H4 (cell line): ENCODE measurements around the gene SEPTIN6. TPM values are rescaled to one million over a fixed set of nuclear protein-coding genes. Genes with fewer than 3 reads are reported as not detected.

Source experiments
- DNase-seq: peaks from one replicate; pipeline ENCODE4 v3.0.0-alpha.2; 2015; ENCODE audit warnings: low spot score
- total RNA-seq: library from RNA; depleted of rRNA; stranded (reverse); fragments of >200 nt; shearing (Covaris generic); gene quantifications from 2 replicates; pipeline ENCODE4 v1.2.3, GENCODE V29; 2014; rRNA removed

The SEPTIN6 gene
- total RNA-seq, 1 experiment from 2014 or later = 28.0 TPM

DNA sequence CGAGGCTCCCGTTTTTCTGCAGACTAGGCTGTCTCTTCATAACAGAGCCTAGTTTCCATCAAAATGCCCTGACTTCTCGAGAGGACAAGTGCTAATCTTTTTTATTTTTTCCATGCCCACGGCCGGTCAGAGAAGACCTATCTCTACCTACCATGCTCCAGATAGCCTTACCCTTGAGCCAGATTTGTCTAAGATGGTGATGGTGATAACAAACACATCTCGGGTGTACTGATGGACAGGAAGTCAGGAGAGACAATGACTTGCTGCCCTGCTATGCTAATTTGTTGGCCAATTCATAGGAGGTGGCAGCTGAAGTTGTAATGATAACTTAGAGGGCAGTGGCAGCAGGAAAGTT lies 44.6 kb downstream of the SEPTIN6 start:
- no peak for DNase-seq

DNA sequence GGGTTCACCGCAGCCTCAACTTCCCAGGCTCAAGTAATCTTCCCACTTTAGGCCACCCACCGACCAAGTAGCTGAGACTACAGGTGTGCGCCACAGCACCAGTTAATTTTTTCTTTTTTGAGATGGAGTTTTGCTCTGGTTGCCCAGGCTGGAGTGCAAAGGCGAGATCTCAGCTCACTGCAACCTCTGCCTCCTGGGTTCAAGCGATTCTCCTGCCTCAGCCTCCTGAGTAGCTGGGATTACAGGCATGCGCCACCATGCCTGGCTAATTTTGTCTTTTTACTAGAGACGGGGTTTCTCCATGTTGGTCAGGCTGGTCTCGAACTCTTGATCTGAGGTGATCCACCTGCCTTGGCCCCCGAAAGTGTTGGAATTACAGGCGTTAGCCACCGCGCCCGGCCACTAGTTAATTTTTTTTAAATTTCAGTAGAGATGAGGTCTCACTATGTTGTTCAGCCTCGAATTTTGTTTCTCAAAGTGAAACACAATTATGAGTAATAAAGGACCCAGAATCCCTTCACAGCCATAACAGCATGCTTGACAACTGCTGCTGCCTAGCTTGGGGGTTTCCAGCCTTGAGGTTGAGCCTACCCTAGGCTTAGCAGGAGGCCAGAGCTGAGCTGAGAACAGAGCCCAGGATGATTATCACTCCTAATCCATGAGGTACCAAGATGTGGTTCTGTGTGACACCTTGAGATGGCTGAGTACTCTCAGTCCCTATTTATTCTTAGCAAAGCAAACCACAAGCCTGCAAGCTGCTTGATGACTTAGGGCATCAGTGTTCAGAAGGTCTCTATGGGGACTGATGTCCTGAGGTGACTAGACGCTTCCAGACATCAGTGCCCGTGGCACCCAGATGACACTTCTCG lies 45.2 kb downstream of the SEPTIN6 start:
- DNase-seq = no peak

DNA sequence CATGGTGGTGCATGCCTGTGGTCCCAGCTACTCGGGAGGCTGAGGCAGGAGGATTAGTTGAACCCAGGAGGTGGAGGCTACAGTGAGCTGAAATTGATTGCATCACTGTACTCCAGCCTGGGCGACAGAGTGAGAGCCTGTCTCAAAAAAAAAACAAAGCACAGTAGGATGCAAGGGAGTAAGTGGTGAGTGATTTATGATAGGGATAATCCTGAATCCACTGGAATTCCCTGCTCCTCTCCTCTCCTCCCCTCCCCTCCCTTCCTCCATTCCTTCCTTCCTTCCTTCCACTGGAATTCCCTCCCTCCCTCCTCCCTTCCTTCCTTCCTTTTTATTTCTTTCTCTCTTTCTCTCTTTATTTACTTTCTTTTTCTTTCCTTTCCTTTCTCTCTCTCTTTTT lies 45.9 kb downstream of the SEPTIN6 start:
- no peak for DNase-seq

DNA sequence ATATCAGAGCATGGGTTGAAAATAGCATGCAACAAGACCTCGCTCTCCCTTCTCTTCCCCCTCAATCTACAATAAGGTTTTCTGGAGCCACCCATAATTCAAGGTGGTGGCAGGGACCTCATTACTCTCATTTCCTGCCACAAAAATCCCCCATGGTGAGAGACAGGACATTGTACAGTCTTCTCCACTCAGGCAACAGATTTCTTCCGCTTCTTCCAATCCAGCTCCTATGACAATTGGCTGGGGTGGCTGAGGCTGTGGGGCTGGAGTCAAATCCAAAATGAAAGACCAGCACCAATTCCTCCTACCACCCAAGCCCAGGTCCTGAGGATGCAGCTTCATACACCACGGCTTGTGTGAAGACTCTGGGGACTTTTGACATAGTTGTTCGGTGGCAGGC lies 46.5 kb downstream of the SEPTIN6 start:
- no peak for DNase-seq

DNA sequence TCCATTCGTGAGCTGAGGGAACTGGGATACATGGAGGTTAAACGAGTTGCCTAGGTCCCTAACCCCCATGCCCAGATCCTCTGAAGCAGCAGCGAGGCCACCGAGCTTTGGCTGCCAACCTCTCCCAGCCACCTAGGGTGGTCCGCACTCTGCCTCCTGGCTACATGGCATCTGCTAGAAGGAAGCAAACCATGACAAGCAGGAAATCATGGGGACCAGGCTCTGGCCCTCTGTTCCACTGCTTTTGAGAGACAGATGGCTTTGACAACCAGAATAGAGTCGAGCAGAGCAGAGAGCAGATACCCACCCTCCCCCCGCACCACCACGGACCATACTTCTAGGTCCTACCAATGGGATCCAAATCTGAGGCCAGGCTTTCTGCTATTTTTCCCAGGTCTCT lies 49.3 kb downstream of the SEPTIN6 start:
- no peak for DNase-seq

Other genes with a start within 250 kb of the SEPTIN6 start
- 399 and 652 TPM in 2 replicates for gene SLC25A5, start 224.7 kb downstream of the SEPTIN6 start, total RNA-seq
- gene STEEP1, start 127.8 kb downstream of the SEPTIN6 start, total RNA-seq = 49.7 and 62.8 TPM in 2 replicates
- 37.5 and 52.1 TPM in 2 replicates for gene UBE2A, start 118.6 kb downstream of the SEPTIN6 start, total RNA-seq
- 5.5 and 9.1 TPM in 2 replicates for gene NKRF, start 86.7 kb downstream of the SEPTIN6 start, total RNA-seq
- 0.10 TPM in 1 of 2 replicates, not detected in the other for gene SOWAHD, start 65.4 kb upstream of the SEPTIN6 start, total RNA-seq
- gene RPL39, start 98.5 kb upstream of the SEPTIN6 start, total RNA-seq = 7,124 and 8,669 TPM in 2 replicates
- gene UPF3B, start 159.8 kb upstream of the SEPTIN6 start, total RNA-seq = 1.5 and 3.7 TPM in 2 replicates
- gene RNF113A, start 178.6 kb upstream of the SEPTIN6 start, total RNA-seq = 27.4 and 27.5 TPM in 2 replicates
- gene NDUFA1, start 178.7 kb upstream of the SEPTIN6 start, total RNA-seq = 163 and 188 TPM in 2 replicates
- gene AKAP14, start 202.7 kb upstream of the SEPTIN6 start, total RNA-seq = not detected in 2 replicates